Measurements from ENCODE around the gene OSTC.

DNA sequence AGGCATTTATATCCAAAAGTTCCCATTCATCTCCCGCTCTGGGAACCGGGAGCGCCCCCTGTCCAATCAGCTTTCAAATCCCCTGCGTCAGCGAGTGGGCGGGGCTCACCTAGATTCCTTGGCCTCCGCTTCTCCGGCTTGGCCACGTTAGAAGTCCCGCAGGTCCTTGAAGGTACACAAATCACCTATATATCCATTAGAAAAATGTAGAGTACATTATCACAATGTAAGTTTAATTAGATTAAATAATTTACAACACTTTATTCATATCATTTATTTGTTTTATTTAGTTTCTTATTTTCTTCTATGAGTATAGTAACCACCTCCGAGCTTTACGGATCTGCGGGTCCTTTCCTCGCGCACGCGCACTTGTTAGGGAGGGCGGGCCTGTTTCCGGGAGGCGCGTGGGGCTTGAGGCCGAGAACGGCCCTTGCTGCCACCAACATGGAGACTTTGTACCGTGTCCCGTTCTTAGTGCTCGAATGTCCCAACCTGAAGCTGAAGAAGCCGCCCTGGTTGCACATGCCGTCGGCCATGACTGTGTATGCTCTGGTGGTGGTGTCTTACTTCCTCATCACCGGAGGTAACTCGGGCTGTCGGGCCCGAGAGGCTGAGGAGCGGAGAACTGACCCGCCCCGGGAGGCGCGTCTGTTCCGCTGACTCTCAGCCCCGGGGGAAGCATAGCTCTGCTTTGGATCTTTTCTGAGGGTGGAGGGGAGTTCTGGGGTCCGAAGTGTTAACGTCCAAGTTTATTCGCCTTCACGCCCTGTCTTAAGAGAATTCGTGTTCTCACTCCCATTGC, at the start of gene OSTC:
- TF ChIP-seq CTCF (IDR thresholded peaks at IDR 0.05) (no peak), MXI1 (IDR thresholded peaks at IDR 0.05; ENCODE audit: low read depth, low read length) (peak; percentile 90), TEAD4 (IDR thresholded peaks at IDR 0.05; ENCODE audit: borderline replicate concordance, insufficient read depth) (no peak), TAF1 (IDR thresholded peaks at IDR 0.05; ENCODE audit: borderline replicate concordance, low read depth, low read length) (peak; percentile 45; the same call in 1 of the 2 replicates), RAD21 (IDR thresholded peaks at IDR 0.05; ENCODE audit: low read length) (no peak), EZH2phosphoT487 (IDR thresholded peaks at IDR 0.05; ENCODE audit: borderline replicate concordance, low read depth) (no peak), POLR2AphosphoS5 (IDR thresholded peaks at IDR 0.05; ENCODE audit: low read depth, low read length) (peak; percentile 87), RCOR1 (IDR thresholded peaks at IDR 0.05; ENCODE audit: low read length) (no peak), NRF1 (IDR thresholded peaks at IDR 0.05; ENCODE audit: low read depth, low read length) (peak; percentile 80), JUND (IDR thresholded peaks at IDR 0.05) (no peak)
- TF ChIP-seq, protein P1, sequence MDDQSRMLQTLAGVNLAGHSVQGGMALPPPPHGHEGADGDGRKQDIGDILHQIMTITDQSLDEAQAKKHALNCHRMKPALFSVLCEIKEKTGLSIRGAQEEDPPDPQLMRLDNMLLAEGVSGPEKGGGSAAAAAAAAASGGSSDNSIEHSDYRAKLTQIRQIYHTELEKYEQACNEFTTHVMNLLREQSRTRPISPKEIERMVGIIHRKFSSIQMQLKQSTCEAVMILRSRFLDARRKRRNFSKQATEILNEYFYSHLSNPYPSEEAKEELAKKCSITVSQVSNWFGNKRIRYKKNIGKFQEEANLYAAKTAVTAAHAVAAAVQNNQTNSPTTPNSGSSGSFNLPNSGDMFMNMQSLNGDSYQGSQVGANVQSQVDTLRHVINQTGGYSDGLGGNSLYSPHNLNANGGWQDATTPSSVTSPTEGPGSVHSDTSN (IDR thresholded peaks at IDR 0.05) = no peak
- TF ChIP-seq, protein P2, sequence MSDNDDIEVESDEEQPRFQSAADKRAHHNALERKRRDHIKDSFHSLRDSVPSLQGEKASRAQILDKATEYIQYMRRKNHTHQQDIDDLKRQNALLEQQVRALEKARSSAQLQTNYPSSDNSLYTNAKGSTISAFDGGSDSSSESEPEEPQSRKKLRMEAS (IDR thresholded peaks at IDR 0.05; ENCODE audit: low read depth) = peak; percentile 93
- TF ChIP-seq, protein P3, sequence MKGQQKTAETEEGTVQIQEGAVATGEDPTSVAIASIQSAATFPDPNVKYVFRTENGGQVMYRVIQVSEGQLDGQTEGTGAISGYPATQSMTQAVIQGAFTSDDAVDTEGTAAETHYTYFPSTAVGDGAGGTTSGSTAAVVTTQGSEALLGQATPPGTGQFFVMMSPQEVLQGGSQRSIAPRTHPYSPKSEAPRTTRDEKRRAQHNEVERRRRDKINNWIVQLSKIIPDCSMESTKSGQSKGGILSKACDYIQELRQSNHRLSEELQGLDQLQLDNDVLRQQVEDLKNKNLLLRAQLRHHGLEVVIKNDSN (IDR thresholded peaks at IDR 0.05; ENCODE audit: borderline replicate concordance, low read depth) = no peak
- TF ChIP-seq, protein P4, sequence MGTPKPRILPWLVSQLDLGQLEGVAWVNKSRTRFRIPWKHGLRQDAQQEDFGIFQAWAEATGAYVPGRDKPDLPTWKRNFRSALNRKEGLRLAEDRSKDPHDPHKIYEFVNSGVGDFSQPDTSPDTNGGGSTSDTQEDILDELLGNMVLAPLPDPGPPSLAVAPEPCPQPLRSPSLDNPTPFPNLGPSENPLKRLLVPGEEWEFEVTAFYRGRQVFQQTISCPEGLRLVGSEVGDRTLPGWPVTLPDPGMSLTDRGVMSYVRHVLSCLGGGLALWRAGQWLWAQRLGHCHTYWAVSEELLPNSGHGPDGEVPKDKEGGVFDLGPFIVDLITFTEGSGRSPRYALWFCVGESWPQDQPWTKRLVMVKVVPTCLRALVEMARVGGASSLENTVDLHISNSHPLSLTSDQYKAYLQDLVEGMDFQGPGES (IDR thresholded peaks at IDR 0.05; ENCODE audit: low read depth, low read length) = no peak

All from SK-N-SH (cell line).